Cerebellar cortex (tissue), 1 donor: ENCODE results near the gene CARMIL3.
"Not testable (repeated sequence)": the region's sequence is repeated elsewhere in the genome, so short reads cannot be mapped to it uniquely, and the experiment has no call there.

Source experiments
- DNase-seq: peaks from one replicate; pipeline ENCODE4 v3.0.0-alpha.2; 2015; ENCODE audit warnings: low spot score

CARMIL3 gene, protein sequence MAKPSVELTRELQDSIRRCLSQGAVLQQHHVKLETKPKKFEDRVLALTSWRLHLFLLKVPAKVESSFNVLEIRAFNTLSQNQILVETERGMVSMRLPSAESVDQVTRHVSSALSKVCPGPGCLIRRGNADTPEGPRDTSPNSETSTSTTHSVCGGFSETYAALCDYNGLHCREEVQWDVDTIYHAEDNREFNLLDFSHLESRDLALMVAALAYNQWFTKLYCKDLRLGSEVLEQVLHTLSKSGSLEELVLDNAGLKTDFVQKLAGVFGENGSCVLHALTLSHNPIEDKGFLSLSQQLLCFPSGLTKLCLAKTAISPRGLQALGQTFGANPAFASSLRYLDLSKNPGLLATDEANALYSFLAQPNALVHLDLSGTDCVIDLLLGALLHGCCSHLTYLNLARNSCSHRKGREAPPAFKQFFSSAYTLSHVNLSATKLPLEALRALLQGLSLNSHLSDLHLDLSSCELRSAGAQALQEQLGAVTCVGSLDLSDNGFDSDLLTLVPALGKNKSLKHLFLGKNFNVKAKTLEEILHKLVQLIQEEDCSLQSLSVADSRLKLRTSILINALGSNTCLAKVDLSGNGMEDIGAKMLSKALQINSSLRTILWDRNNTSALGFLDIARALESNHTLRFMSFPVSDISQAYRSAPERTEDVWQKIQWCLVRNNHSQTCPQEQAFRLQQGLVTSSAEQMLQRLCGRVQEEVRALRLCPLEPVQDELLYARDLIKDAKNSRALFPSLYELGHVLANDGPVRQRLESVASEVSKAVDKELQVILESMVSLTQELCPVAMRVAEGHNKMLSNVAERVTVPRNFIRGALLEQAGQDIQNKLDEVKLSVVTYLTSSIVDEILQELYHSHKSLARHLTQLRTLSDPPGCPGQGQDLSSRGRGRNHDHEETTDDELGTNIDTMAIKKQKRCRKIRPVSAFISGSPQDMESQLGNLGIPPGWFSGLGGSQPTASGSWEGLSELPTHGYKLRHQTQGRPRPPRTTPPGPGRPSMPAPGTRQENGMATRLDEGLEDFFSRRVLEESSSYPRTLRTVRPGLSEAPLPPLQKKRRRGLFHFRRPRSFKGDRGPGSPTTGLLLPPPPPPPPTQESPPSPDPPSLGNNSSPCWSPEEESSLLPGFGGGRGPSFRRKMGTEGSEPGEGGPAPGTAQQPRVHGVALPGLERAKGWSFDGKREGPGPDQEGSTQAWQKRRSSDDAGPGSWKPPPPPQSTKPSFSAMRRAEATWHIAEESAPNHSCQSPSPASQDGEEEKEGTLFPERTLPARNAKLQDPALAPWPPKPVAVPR (N-terminal part only)

GRCh38 chr14:24051789-24052655 is at the start of gene CARMIL3:
Gene CARMIL3 (plus strand): TSS chr14:24052009. CDS start chr14:24052154, 145 bp downstream.
- DNase-seq, result peak; percentile 72

GRCh38 chr14:24006471-24006816 is 45.4 kb upstream of the CARMIL3 start:
- not testable (repeated sequence) for DNase-seq

GRCh38 chr14:24006817-24007652 is 44.8 kb upstream of the CARMIL3 start:
- DNase-seq, result peak; percentile 24

DNA sequence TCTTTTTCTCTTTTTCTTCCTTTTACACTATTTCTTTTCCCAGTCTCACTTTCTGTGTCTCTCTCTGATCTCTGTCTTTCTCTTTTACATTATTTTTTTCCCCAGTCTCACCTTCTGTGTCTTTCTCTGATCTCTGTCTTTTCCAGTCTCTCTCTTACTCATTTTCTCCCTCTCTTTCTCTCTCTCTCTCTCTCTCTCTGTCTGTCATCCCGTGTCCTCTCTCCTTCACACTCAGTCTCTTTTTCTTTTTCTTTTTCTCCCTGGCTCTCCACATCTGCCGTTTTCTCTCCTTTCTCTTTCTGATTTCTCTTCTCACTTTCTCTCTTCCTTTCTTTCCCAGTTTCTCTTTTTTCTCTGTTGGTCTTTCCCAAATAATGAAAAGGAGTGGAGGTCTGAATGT is 40.8 kb upstream of the CARMIL3 start:
- no peak for DNase-seq

- not testable (repeated sequence) for DNase-seq
Observed at GRCh38 chr14:24012726-24013273, 39.0 kb upstream of the CARMIL3 start.

- DNase-seq, result peak; percentile 81
Observed at GRCh38 chr14:24013654-24014514, 37.9 kb upstream of the CARMIL3 start.

GRCh38 chr14:24015745-24016144 is 36.1 kb upstream of the CARMIL3 start:
- DNase-seq, result not testable (repeated sequence)

GRCh38 chr14:24018978-24019377 is 32.8 kb upstream of the CARMIL3 start:
- not testable (repeated sequence) for DNase-seq

- DNase-seq, result not testable (repeated sequence)
Observed at GRCh38 chr14:24019944-24020343, 31.9 kb upstream of the CARMIL3 start.

- not testable (repeated sequence) for DNase-seq
Observed at GRCh38 chr14:24020520-24020919, 31.3 kb upstream of the CARMIL3 start.

GRCh38 chr14:24024939-24025418 is 26.8 kb upstream of the CARMIL3 start:
- not testable (repeated sequence) for DNase-seq

- DNase-seq, result not testable (repeated sequence)
Observed at GRCh38 chr14:24029687-24030086, 22.1 kb upstream of the CARMIL3 start.

DNA sequence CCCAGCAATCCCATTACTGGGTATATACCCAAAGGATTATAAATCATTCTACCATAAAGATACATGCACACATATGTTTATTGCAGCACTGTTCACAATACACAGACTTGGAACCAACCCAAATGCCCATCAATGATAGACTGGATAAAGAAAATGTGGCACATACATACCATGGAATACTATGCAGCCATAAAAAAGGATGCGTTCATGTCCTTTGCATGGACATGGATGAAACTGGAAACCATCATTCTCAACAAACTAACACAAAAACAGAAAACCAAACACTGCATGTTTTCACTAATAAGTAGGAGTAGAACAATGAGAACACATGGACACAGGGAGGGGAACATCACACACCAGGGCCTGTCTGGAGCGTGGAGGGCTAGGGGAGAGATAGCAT is 20.5 kb upstream of the CARMIL3 start:
- DNase-seq, result not testable (repeated sequence)

DNA sequence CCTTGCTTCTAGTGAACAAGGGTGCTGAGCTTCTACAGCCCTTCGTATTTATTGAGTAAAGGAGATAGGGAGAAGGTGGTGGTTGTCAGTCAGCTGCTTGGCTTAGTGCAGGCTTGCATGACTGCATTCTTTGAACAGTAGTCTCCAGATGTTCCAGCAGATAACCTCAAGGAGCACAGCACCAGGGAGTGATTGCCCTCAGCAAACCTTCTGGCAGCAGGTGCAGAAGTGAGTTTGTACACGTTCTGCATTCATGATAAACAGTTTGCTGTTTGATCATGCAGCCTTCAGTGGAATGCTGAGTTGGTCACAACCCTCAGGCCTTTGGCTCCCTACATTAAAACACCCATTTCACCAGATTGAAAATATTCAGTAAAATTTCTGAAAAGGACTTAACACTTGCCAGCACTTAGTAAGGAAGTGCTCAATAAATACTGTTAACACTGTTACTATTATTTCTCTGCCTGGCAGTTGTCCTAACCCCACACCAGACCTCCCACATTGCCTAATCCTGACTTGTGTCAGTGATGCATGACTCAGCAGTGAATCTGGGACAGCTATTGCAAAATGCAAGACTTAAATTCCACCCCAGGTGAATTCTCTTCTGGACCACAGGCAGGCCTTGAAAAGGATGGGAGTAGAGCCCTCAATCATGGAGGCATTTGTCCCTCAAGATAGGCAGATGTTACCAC is 18.9 kb upstream of the CARMIL3 start:
- DNase-seq, result no peak

DNA sequence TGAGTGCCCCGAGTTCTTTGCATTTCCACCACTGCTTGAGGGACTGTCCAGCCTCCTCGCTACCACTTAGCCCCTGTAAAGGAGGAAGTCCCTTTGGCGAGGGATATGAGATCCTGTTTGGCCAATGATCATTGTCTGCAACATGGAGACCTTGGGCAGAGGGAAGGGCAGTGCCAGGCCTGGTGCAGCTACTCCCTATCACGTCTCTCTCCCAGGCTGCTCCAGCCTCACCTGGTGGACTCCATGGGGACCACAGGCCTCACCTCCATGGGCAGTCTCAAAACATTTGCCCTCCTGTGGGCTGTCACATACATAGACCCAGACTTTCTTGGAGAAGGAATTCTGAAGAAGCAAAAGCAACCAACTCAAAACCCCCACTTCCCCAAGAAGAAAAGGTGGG is 16.0 kb upstream of the CARMIL3 start:
- not testable (repeated sequence) for DNase-seq

- peak; percentile 63 for DNase-seq
Observed at GRCh38 chr14:24036169-24036962, 15.4 kb upstream of the CARMIL3 start.
